Spleen (tissue), 7 donors: ENCODE measurements around the gene P2RX6.

Experiments
- POLR2A ChIP-seq, 3 donors: fragments of 450-650 bp; IDR thresholded peaks; one replicate each; pipeline ENCODE4 v1.5.1; 2017; ENCODE audit warnings: antibody characterized with exemption in 3 of 3, mild to moderate bottlenecking in 1 of 3
- TF ChIP-seq, protein P1 (sequence below), 11 experiments: fragments of 200-600 bp in 7 of 11; fragments of 450-650 bp in 4 of 11; sonication (generic) in 4 of 11; IDR thresholded peaks in 8 of 11; conservative IDR thresholded peaks in 3 of 11; 1 replicate in 7 of 11; 2 replicates in 4 of 11; pipeline versions ENCODE4 v1.4.0 to v1.8.0; 2016 to 2021; ENCODE audit warnings: antibody characterized with exemption in 11 of 11, inconsistent platforms in 4 of 11, mild to moderate bottlenecking in 1 of 11
- donor health status: DM: no; HTN: no; CAD: no; lungs with moderate emphysema.
- donor health status: DM: no; HTN: no; CAD: no.
- donor health status: DM: no; HTN: no; CAD: no.

DNA sequence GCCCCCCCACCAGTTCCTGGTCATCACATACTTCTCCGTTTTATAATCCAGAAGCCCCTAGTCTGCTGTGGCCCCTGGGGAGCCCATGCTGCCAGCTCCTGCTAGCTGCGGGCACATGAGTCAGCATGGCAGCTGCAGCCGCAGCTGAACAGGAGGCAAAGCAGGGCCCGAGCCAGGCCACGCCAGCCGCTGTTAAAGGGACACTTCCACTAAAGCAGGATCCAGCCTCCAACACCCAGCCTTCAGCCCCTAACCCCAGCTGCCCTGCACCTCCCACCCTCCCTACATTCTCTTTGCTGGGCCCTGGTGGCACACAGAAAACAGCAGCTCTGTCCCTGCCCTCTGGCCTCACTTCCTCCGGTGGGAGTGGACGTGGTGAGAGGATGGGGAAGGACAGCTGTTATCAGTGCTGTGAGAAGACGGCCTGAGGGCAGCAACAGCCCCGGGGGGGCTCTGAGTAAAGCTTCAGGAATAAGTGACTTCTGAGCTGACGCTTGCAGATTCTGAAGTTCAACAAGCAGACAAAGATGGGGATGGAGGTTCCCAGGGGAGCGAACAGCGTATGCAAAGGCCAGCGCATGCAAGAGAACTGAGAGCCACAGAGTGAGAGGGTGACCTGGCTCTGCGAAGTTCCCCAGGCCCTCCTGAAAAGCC, 30.1 kb downstream of the P2RX6 start:
- no peak for TF ChIP-seq POLR2A (IDR thresholded peaks at IDR 0.05)
- TF ChIP-seq, protein P1, sequence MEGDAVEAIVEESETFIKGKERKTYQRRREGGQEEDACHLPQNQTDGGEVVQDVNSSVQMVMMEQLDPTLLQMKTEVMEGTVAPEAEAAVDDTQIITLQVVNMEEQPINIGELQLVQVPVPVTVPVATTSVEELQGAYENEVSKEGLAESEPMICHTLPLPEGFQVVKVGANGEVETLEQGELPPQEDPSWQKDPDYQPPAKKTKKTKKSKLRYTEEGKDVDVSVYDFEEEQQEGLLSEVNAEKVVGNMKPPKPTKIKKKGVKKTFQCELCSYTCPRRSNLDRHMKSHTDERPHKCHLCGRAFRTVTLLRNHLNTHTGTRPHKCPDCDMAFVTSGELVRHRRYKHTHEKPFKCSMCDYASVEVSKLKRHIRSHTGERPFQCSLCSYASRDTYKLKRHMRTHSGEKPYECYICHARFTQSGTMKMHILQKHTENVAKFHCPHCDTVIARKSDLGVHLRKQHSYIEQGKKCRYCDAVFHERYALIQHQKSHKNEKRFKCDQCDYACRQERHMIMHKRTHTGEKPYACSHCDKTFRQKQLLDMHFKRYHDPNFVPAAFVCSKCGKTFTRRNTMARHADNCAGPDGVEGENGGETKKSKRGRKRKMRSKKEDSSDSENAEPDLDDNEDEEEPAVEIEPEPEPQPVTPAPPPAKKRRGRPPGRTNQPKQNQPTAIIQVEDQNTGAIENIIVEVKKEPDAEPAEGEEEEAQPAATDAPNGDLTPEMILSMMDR (IDR thresholded peaks at IDR 0.05 in 8 of 11, conservative IDR thresholded peaks at IDR 0.05 in 3 of 11), result no peak
